NCI-H2107 treated with DMSO at 0.1 percent for 48 hours (cell line): Measurements from ENCODE around the gene TMTC3.
"Not testable (repeated sequence)": the region's sequence is repeated elsewhere in the genome, so short reads cannot be mapped to it uniquely, and the experiment has no call there.

ENCODE experiments used
- DNase-seq: peaks from one replicate; lab custom pipeline; 2025; ENCODE audit not compliant: unreplicated experiment; lab: John Stamatoyannopoulos, UW

The TMTC3 gene

GRCh38 chr12:88141774-88142609 is at the start of gene TMTC3, which contains the start of gene CEP290:
TMTC3 (plus strand) TSS chr12:88142307; CDS start chr12:88148316, 6,009 bp downstream.
CEP290 (minus strand) TSS chr12:88142088; CDS start chr12:88141307, 781 bp downstream.
- DNase-seq = peak; percentile 99

- no peak for DNase-seq
Measured at GRCh38 chr12:88092771-88093170, 49.3 kb upstream of the TMTC3 start.

GRCh38 chr12:88093573-88093972 is 48.5 kb upstream of the TMTC3 start:
- no peak for DNase-seq

GRCh38 chr12:88108021-88108420 is 34.1 kb upstream of the TMTC3 start:
- DNase-seq = no peak

GRCh38 chr12:88111074-88111652 is 30.9 kb upstream of the TMTC3 start:
- DNase-seq = peak; percentile 49

- DNase-seq = no peak
Measured at GRCh38 chr12:88113871-88114270, 28.2 kb upstream of the TMTC3 start.

GRCh38 chr12:88122666-88123065 is 19.4 kb upstream of the TMTC3 start:
- no peak for DNase-seq

- DNase-seq = no peak
Measured at GRCh38 chr12:88127099-88127498, 15.0 kb upstream of the TMTC3 start.

GRCh38 chr12:88127855-88128254 is 14.3 kb upstream of the TMTC3 start:
- DNase-seq = no peak

GRCh38 chr12:88132392-88132791 is 9.7 kb upstream of the TMTC3 start:
- DNase-seq = no peak

GRCh38 chr12:88133181-88133580 is 8.9 kb upstream of the TMTC3 start:
- not testable (repeated sequence) for DNase-seq

- DNase-seq = not testable (repeated sequence)
Measured at GRCh38 chr12:88139711-88140110, 2.4 kb upstream of the TMTC3 start.

GRCh38 chr12:88141425-88141773 is 708 bp upstream of the TMTC3 start:
- no peak for DNase-seq

- DNase-seq = peak; percentile 41
Measured at GRCh38 chr12:88142610-88142991, 494 bp downstream of the TMTC3 start.

- peak; percentile 18 for DNase-seq
Measured at GRCh38 chr12:88144037-88144436, 1.9 kb downstream of the TMTC3 start.

- no peak for DNase-seq
Measured at GRCh38 chr12:88144546-88145468, 2.7 kb downstream of the TMTC3 start.

GRCh38 chr12:88145567-88146505 is 3.7 kb downstream of the TMTC3 start:
- DNase-seq = peak; percentile 48

- DNase-seq = no peak
Measured at GRCh38 chr12:88150063-88150462, 8.0 kb downstream of the TMTC3 start.

- DNase-seq = peak; percentile 36
Measured at GRCh38 chr12:88153959-88154358, 11.9 kb downstream of the TMTC3 start.

GRCh38 chr12:88156075-88156654 is 14.1 kb downstream of the TMTC3 start:
- no peak for DNase-seq
